ENCODE data around the gene SELL. TPM values are rescaled to one million over a fixed set of nuclear protein-coding genes. Genes with fewer than 3 reads are reported as not detected.

The SELL gene
- total RNA-seq, 2 donors from 2014 or later: 0.26 TPM; not detected in 1

DNA sequence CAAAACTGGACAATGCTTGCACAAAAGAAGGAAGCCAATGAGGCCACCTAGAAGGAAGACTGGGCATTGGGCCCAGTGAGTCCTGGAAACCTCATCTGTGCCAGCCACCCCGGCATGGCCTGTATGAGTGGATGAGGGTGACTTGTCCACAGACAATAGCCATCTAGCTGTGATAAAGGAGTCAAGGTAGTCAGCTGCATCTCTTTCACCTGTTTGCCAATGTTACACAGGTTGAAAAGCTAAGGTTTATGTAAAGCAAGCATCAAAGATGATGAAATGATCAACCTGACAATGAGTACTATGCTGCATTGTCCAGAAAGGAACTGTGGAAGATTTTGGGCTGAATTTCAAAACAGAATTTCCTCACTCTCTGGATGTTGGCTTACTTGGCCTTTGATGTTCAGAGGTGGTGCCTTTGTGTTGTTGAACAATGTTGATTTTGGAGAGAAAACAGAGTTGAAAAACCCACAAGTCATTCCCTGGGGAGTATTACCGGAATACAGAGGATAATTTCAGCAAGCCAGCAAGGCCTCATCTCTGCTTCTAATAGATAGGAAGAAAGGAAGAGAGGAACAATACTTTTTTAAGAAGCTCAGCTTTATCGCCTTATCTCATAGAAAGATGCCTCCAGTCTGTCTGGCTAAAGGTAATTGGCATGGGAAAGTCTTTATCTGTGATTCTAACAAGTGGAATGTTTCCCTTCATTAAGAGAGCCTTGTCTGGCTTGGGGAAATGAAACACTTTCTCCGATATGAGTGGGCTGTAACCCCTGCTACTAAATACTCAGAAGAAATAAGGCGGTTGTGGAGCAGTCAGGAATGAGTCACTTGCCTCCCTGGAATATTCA, 33.8 kb upstream of the SELL start:
- Histone ChIP-seq H3K27me3 (no peaks in the 10 kb centered on the region), H3K4me1 (no peaks in the 10 kb centered on the region), H3K36me3 (replicated peaks in 1 of 2; ENCODE audit: insufficient read depth in 1 of 2, low read depth in 2 of 2) (no peaks in the 10 kb centered on the region), H3K4me3 (no peak overlapping the region), H3K27ac (no peak overlapping the region), H3K9me3 (no peaks in the 10 kb centered on the region)
- 49 to 65% methylated on average over 5 of the region's 5 CpGs for WGBS, 2 donors
- no peak for ATAC-seq
- TF ChIP-seq, protein P1, sequence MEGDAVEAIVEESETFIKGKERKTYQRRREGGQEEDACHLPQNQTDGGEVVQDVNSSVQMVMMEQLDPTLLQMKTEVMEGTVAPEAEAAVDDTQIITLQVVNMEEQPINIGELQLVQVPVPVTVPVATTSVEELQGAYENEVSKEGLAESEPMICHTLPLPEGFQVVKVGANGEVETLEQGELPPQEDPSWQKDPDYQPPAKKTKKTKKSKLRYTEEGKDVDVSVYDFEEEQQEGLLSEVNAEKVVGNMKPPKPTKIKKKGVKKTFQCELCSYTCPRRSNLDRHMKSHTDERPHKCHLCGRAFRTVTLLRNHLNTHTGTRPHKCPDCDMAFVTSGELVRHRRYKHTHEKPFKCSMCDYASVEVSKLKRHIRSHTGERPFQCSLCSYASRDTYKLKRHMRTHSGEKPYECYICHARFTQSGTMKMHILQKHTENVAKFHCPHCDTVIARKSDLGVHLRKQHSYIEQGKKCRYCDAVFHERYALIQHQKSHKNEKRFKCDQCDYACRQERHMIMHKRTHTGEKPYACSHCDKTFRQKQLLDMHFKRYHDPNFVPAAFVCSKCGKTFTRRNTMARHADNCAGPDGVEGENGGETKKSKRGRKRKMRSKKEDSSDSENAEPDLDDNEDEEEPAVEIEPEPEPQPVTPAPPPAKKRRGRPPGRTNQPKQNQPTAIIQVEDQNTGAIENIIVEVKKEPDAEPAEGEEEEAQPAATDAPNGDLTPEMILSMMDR (IDR thresholded peaks at IDR 0.05): no peak
- no peak for TF ChIP-seq POLR2A (IDR thresholded peaks at IDR 0.05)
- intact Hi-C loops (cut with DNase I): no loop called here
- no peak for DNase-seq

GRCh38 chr1:169741666-169742394, 30.4 kb upstream of the SELL start:
- ATAC-seq (no peak), DNase-seq (no peak)
- Histone ChIP-seq H3K27ac (no peak overlapping the region), H3K4me1 (no peaks in the 10 kb centered on the region), H3K27me3 (no peaks in the 10 kb centered on the region), H3K4me3 (no peak overlapping the region), H3K36me3 (replicated peaks in 1 of 2; ENCODE audit: insufficient read depth in 1 of 2, low read depth in 2 of 2) (no peaks in the 10 kb centered on the region), H3K9me3 (no peaks in the 10 kb centered on the region)
- TF ChIP-seq, protein P1 (IDR thresholded peaks at IDR 0.05): no peak
- no peak for TF ChIP-seq POLR2A (IDR thresholded peaks at IDR 0.05)
- intact Hi-C loops (cut with DNase I): no loop called here
- WGBS, 2 donors: 73 to 77% methylated on average over 6 of the region's 6 CpGs

- Histone ChIP-seq H3K4me3 (no peak overlapping the region), H3K4me1 (no peaks in the 10 kb centered on the region), H3K9me3 (no peaks in the 10 kb centered on the region), H3K27ac (no peak overlapping the region), H3K36me3 (replicated peaks in 1 of 2; ENCODE audit: insufficient read depth in 1 of 2, low read depth in 2 of 2) (no peaks in the 10 kb centered on the region), H3K27me3 (no peaks in the 10 kb centered on the region)
- no peak for TF ChIP-seq POLR2A (IDR thresholded peaks at IDR 0.05)
- TF ChIP-seq, protein P1 (IDR thresholded peaks at IDR 0.05): no peak
- 43 to 44% methylated on average over 5 of the region's 5 CpGs for WGBS, 2 donors
- DNase-seq: no peak
- no peak for ATAC-seq
- intact Hi-C loops (cut with DNase I): no loop called here
Observed at GRCh38 chr1:169739980-169740379, 28.6 kb upstream of the SELL start.

DNA sequence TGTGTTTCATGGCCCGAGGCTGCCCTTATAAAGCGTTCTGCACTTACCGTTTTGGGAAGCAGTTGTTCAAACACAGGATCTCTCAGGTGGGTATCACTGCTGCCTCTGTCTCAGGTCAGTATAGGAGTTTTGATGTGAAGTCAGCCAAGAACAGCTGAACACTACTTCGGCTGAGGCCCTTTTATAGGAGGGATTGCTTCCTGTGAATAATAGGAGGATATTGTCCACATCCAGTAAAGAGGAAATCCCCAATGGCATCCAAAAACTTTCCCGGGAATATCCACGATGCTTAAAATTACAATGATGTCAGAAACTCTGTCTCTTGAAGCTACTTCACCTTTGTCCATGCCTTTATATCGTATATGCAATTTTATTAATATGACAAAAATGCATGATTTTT, 22.5 kb upstream of the SELL start, which contains the start of gene SELE:
Gene SELE (minus strand): TSS at position 156 of the 400 bp plus-strand sequence. CDS start 467 bp downstream, outside the sequence.
- intact Hi-C loops (cut with DNase I): no loop called here
- H3K4me1 ChIP-seq: no peaks in the 10 kb centered on the region
- H3K9me3 ChIP-seq: no peaks in the 10 kb centered on the region
- no peak for DNase-seq
- 66 to 68% methylated on average over 7 of the region's 7 CpGs for WGBS, 2 donors
- no peak within 1 kb of the TSS for H3K27ac ChIP-seq
- H3K36me3 ChIP-seq (replicated peaks in 1 of 2; ENCODE audit: insufficient read depth in 1 of 2, low read depth in 2 of 2): no peaks in the 10 kb centered on the region
- ATAC-seq: no peak
- H3K27me3 ChIP-seq: no peaks in the 10 kb centered on the region
- TF ChIP-seq, protein P1 (IDR thresholded peaks at IDR 0.05): no peak
- TF ChIP-seq POLR2A (IDR thresholded peaks at IDR 0.05): no peak
- no peak within 1 kb of the TSS for H3K4me3 ChIP-seq

All from body of pancreas (tissue), 4 donors.